ENCODE data around the gene ENSA. TPM values are rescaled to one million over a fixed set of nuclear protein-coding genes. Genes with fewer than 3 reads are reported as not detected.

The ENSA gene
- total and polyA plus RNA-seq, 2 donors (not counting 1 experiment from before 2014, with no cell fraction given): 78.1 to 112 TPM

DNA sequence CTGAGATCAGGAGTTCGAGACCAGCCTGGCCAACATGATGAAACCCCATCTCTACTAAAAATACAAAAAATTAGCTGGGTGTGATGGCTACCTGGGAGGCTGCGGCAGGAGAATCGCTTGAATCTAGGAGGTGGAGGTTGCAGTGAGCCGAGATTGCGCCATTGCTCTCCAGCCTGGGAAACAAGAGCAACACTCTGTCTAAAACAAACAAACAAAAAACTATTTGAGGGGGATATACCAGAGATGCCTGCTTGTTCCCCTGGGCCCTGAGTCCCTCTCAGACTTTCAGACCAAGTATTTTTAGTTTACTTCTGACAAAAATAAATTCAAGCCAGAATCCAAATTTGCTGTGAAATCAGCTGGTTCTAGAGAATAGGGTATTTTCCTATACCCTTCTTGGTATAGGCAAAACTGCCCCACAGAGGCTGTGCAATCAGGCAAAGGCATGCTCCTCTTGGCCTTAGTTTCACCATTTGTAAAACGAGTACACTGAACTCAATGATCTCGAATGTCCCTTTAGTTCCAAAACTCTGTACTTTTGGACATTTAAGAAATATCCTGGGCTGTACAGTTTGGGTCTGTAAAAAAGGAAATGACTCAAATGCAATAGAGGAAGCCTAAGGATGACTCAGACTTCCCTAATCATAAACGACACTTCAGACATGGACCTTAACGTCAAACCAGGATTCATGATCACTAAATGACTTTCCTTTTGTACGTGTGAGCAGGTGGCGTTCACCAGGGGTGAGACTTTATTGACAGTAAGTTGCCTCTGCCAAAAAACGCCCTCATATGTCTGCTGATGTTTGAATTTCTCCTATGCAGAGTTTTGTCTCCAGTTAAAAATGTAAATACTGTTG, 16.1 kb downstream of the ENSA start:
- Histone ChIP-seq H3K27me3 (ENCODE audit: control insufficient read depth, insufficient read depth, low read length) (no peaks in the 10 kb centered on the region), H3K4me1 (ENCODE audit: control insufficient read depth, extremely low read depth, insufficient read depth, low read length) (peaks cover 23% of the 10 kb centered on the region), H3K4me2 (ENCODE audit: extremely low read depth, insufficient read depth, low read length) (peak overlapping the region; percentile 79), H4K20me1 (ENCODE audit: control insufficient read depth, extremely low read depth, insufficient read depth, low read length) (no peaks in the 10 kb centered on the region), H3K4me3 (replicated peaks in 1 of 4; ENCODE audit: control extremely low read depth in 1 of 4, insufficient read depth in 1 of 4, low read depth in 3 of 4, low read length in 4 of 4) (no peak overlapping the region), H3K36me3 (ENCODE audit: control insufficient read depth, insufficient read depth, low read length) (peaks cover 3% of the 10 kb centered on the region), H3K9ac (ENCODE audit: insufficient read depth, low read length) (peak overlapping the region; percentile 52), H3K9me3 (ENCODE audit: control insufficient read depth, insufficient read depth, low read depth, low read length) (no peaks in the 10 kb centered on the region), H3K79me2 (ENCODE audit: control insufficient read depth, insufficient read depth, low read length) (peaks cover 11% of the 10 kb centered on the region), H3K27ac (ENCODE audit: insufficient read depth, low read length) (peak overlapping the region; percentile 96), H2AFZ (ENCODE audit: low read length) (no peak overlapping the region)
- DNase-seq (ENCODE audit: low read depth in 2 of 2): peak; percentile 93 to 94
- TF ChIP-seq, protein P1, sequence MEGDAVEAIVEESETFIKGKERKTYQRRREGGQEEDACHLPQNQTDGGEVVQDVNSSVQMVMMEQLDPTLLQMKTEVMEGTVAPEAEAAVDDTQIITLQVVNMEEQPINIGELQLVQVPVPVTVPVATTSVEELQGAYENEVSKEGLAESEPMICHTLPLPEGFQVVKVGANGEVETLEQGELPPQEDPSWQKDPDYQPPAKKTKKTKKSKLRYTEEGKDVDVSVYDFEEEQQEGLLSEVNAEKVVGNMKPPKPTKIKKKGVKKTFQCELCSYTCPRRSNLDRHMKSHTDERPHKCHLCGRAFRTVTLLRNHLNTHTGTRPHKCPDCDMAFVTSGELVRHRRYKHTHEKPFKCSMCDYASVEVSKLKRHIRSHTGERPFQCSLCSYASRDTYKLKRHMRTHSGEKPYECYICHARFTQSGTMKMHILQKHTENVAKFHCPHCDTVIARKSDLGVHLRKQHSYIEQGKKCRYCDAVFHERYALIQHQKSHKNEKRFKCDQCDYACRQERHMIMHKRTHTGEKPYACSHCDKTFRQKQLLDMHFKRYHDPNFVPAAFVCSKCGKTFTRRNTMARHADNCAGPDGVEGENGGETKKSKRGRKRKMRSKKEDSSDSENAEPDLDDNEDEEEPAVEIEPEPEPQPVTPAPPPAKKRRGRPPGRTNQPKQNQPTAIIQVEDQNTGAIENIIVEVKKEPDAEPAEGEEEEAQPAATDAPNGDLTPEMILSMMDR (conservative IDR thresholded peaks at IDR 0.05 in 1 of 2, IDR thresholded peaks at IDR 0.05 in 1 of 2; ENCODE audit: low read depth in 1 of 2, low read length in 2 of 2): no peak
- TF ChIP-seq EZH2 (IDR thresholded peaks at IDR 0.05; ENCODE audit: low read length, missing control alignments): no peak

DNA sequence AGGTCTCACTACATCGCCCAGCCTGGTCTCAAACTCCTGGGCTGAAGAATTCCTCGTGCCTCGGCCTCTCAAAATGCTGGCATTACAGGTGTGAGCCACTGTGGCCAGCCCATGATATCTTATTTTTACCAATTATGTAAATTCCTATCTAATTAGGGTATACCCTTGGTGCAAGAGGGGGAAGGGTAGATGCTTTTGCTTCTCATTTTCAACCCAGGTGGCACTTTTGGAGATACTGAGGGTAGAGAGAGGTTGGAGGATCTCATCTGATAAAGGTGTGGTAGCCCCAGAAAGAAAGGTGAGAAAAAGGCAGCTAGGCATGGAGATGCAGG, 17.4 kb downstream of the ENSA start:
- H3K9me3 ChIP-seq (ENCODE audit: control insufficient read depth, insufficient read depth, low read depth, low read length): no peaks in the 10 kb centered on the region
- no peak for DNase-seq (ENCODE audit: low read depth in 2 of 2)
- no peak overlapping the region for H3K4me3 ChIP-seq (replicated peaks in 1 of 4; ENCODE audit: control extremely low read depth in 1 of 4, insufficient read depth in 1 of 4, low read depth in 3 of 4, low read length in 4 of 4)
- peak overlapping the region; percentile 39 for H3K9ac ChIP-seq (ENCODE audit: insufficient read depth, low read length)
- peak overlapping the region; percentile 96 for H3K27ac ChIP-seq (ENCODE audit: insufficient read depth, low read length)
- H3K4me2 ChIP-seq (ENCODE audit: extremely low read depth, insufficient read depth, low read length): peak overlapping the region; percentile 49
- no peak for TF ChIP-seq EZH2 (IDR thresholded peaks at IDR 0.05; ENCODE audit: low read length, missing control alignments)
- TF ChIP-seq, protein P1 (conservative IDR thresholded peaks at IDR 0.05 in 1 of 2, IDR thresholded peaks at IDR 0.05 in 1 of 2; ENCODE audit: low read depth in 1 of 2, low read length in 2 of 2): no peak
- no peaks in the 10 kb centered on the region for H3K27me3 ChIP-seq (ENCODE audit: control insufficient read depth, insufficient read depth, low read length)
- no peak overlapping the region for H2AFZ ChIP-seq (ENCODE audit: low read length)
- peaks cover 11% of the 10 kb centered on the region for H3K79me2 ChIP-seq (ENCODE audit: control insufficient read depth, insufficient read depth, low read length)
- H3K4me1 ChIP-seq (ENCODE audit: control insufficient read depth, extremely low read depth, insufficient read depth, low read length): peaks cover 23% of the 10 kb centered on the region
- peaks cover 3% of the 10 kb centered on the region for H3K36me3 ChIP-seq (ENCODE audit: control insufficient read depth, insufficient read depth, low read length)
- no peaks in the 10 kb centered on the region for H4K20me1 ChIP-seq (ENCODE audit: control insufficient read depth, extremely low read depth, insufficient read depth, low read length)

DNA sequence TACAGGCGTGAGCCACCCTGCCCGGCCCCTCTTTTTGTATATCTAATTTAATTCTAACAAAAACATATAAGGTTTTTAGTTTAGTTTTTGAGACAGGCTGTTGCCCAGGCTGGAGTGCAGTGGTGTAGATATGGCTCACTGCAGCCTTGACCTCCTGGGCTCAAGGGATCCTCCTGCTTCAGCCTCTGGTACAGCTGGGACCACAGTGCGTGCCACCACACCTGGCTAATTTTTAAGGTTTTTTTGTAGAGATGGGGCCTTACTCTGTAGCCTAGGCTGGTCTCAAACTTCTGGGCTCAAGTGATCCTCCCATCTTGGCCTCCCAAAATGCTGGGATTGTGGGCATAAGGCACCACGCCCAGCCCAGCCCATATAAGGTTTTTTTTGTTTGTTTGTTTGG, 18.8 kb downstream of the ENSA start:
- H3K27ac ChIP-seq (ENCODE audit: insufficient read depth, low read length): peak overlapping the region; percentile 96
- H3K4me2 ChIP-seq (ENCODE audit: extremely low read depth, insufficient read depth, low read length): no peak overlapping the region

More for the DNA sequence above, 18.8 kb downstream of the ENSA start:
- DNase-seq (ENCODE audit: low read depth in 2 of 2): no peak
- Histone ChIP-seq H2AFZ (ENCODE audit: low read length) (no peak overlapping the region), H3K4me3 (replicated peaks in 1 of 4; ENCODE audit: control extremely low read depth in 1 of 4, insufficient read depth in 1 of 4, low read depth in 3 of 4, low read length in 4 of 4) (no peak overlapping the region), H3K9ac (ENCODE audit: insufficient read depth, low read length) (no peak overlapping the region), H4K20me1 (ENCODE audit: control insufficient read depth, extremely low read depth, insufficient read depth, low read length) (no peaks in the 10 kb centered on the region), H3K4me1 (ENCODE audit: control insufficient read depth, extremely low read depth, insufficient read depth, low read length) (peaks cover 23% of the 10 kb centered on the region), H3K79me2 (ENCODE audit: control insufficient read depth, insufficient read depth, low read length) (peaks cover 11% of the 10 kb centered on the region), H3K36me3 (ENCODE audit: control insufficient read depth, insufficient read depth, low read length) (no peaks in the 10 kb centered on the region), H3K9me3 (ENCODE audit: control insufficient read depth, insufficient read depth, low read depth, low read length) (no peaks in the 10 kb centered on the region), H3K27me3 (ENCODE audit: control insufficient read depth, insufficient read depth, low read length) (no peaks in the 10 kb centered on the region)
- TF ChIP-seq EZH2 (IDR thresholded peaks at IDR 0.05; ENCODE audit: low read length, missing control alignments): no peak
- TF ChIP-seq, protein P1 (conservative IDR thresholded peaks at IDR 0.05 in 1 of 2, IDR thresholded peaks at IDR 0.05 in 1 of 2; ENCODE audit: low read depth in 1 of 2, low read length in 2 of 2): no peak
